GM23338 (cell line): ENCODE measurements around the gene ADAP1. TPM values are rescaled to one million over a fixed set of nuclear protein-coding genes. Genes with fewer than 3 reads are reported as not detected.

Source experiments
- ETS1 ChIP-seq: IDR thresholded peaks from 2 replicates; pipeline ENCODE4 v1.6.1; 2016; ENCODE audit warnings: antibody characterized with exemption
- REST ChIP-seq: IDR thresholded peaks from one replicate; pipeline ENCODE4 v1.6.1; 2018; ENCODE audit warnings: antibody characterized with exemption; ENCODE audit not compliant: unreplicated experiment
- ZNF114 ChIP-seq: fragments of 250-450 bp; sonication (Bioruptor Pico); IDR thresholded peaks from 2 replicates; pipeline ENCODE4 v1.5.0; 2020; ENCODE audit warnings: mild to moderate bottlenecking, moderate library complexity
- ZNF462 ChIP-seq: fragments of 250-450 bp; sonication (Bioruptor Pico); IDR thresholded peaks from 2 replicates; pipeline ENCODE4 v1.5.0; 2020; ENCODE audit warnings: mild to moderate bottlenecking, moderate library complexity
- polyA plus RNA-seq: library from polyadenylated mRNA; unstranded; fragments of >200 nt; fragmentation: Nextera tagmentation; extraction: Ambion mirVana; gene quantifications from 2 replicates; pipeline ENCODE4 v1.2.1, GENCODE V29; 2016
- total RNA-seq: library from RNA; depleted of rRNA; stranded (reverse); fragments of >200 nt; shearing (Covaris generic); gene quantifications from 2 replicates; pipeline ENCODE4 v1.2.3, GENCODE V29; 2014

ADAP1 gene
- total and polyA plus RNA-seq, 2 experiments from 2014 or later = 2.2 to 9.6 TPM

GRCh38 chr7:918441-919113 lies 35.9 kb downstream of the ADAP1 start (continued):
- TF ChIP-seq ZNF462 (CRISPR knock-in tag) (no peak), ETS1 (no peak), REST (no peak), ZNF114 (CRISPR knock-in tag) (no peak)
